PC-9 (cell line): Measurements from ENCODE around the gene BCAR1. TPM values are rescaled to one million over a fixed set of nuclear protein-coding genes. Genes with fewer than 3 reads are reported as not detected.

ENCODE experiments used
- BruUV-seq: library from RNA; stranded (reverse); fragments of 400-500 nt; replicated peaks from 2 replicates; lab custom pipeline; 2021; lab: Mats Ljungman, UMichigan
- CTCF ChIA-PET: fragments of 300-600 bp; sonication (Branson Sonifier 250); formaldehyde crosslinking; loops from one replicate; lab custom pipeline; 2022; ENCODE audit warnings: antibody characterized with exemption; lab: Charles Lee
- POLR2A ChIA-PET: fragments of 300-600 bp; sonication (Branson Sonifier 250); formaldehyde crosslinking; loops from one replicate; lab custom pipeline; 2022; ENCODE audit warnings: antibody characterized with exemption; ENCODE audit not compliant: unreplicated experiment; lab: Charles Lee
- DNase-seq, 2 experiments: peaks; one replicate each; pipeline versions ENCODE4 v3.0.0 to v3.0.0-alpha.2; 2015 to 2022; ENCODE audit warnings: mixed read lengths in 1 of 2
- H2AFZ ChIP-seq: fragments of 200-600 bp; sonication (generic); 2 replicates; pipeline ENCODE4 v1.8.1; 2017; ENCODE audit warnings: antibody characterized with exemption
- H3F3A ChIP-seq: fragments of 200-600 bp; sonication (generic); 2 replicates; pipeline ENCODE4 v1.8.1; 2017; ENCODE audit warnings: antibody characterized with exemption, mild to moderate bottlenecking, low read depth; ENCODE audit not compliant: insufficient read depth
- H3K27ac ChIP-seq: fragments of 200-600 bp; sonication (generic); 2 replicates; pipeline ENCODE4 v1.6.1; 2016; ENCODE audit warnings: mixed run types
- H3K27me3 ChIP-seq: fragments of 200-600 bp; sonication (generic); 2 replicates; pipeline ENCODE4 v1.6.1; 2016; ENCODE audit warnings: low read depth, mixed run types; ENCODE audit not compliant: insufficient read depth
- H3K36me3 ChIP-seq: fragments of 200-600 bp; sonication (generic); 2 replicates; pipeline ENCODE4 v1.6.1; 2016; ENCODE audit warnings: low read depth, mixed run types
- H3K4me1 ChIP-seq: fragments of 200-600 bp; sonication (generic); replicated peaks from 2 replicates; pipeline ENCODE4 v1.6.1; 2016; ENCODE audit warnings: mixed run types; ENCODE audit not compliant: insufficient read depth
- H3K4me2 ChIP-seq: fragments of 200-600 bp; sonication (generic); 2 replicates; pipeline ENCODE4 v1.6.1; 2017; ENCODE audit warnings: mixed run types
- H3K4me3 ChIP-seq: fragments of 200-600 bp; sonication (generic); 2 replicates; pipeline ENCODE4 v1.6.1; 2016; ENCODE audit warnings: mixed run types
- H3K79me2 ChIP-seq: fragments of 200-600 bp; sonication (generic); 2 replicates; pipeline ENCODE4 v1.6.1; 2017; ENCODE audit warnings: low read depth, mixed run types
- H3K9me2 ChIP-seq: fragments of 200-600 bp; sonication (generic); 2 replicates; pipeline ENCODE4 v1.8.1; 2017; ENCODE audit warnings: mild to moderate bottlenecking; ENCODE audit not compliant: insufficient read depth
- H3K9me3 ChIP-seq: fragments of 200-600 bp; sonication (generic); 2 replicates; pipeline ENCODE4 v1.8.1; 2016; ENCODE audit warnings: low read depth; ENCODE audit not compliant: insufficient read depth
- H4K20me1 ChIP-seq: fragments of 200-600 bp; sonication (generic); 2 replicates; pipeline ENCODE4 v1.8.1; 2017; ENCODE audit not compliant: insufficient read depth
- EZH2 ChIP-seq: fragments of 200-600 bp; sonication (generic); IDR thresholded peaks from 2 replicates; pipeline ENCODE4 v1.8.0; 2017; ENCODE audit warnings: antibody characterized with exemption, low read depth
- intact Hi-C: fragments of 100-400 bp; cut with micrococcal nuclease; formaldehyde crosslinking; loops from one replicate; pipeline ENCODE4 v1.10.0; 2022; ENCODE audit not compliant: unreplicated experiment
- total RNA-seq: library from RNA; stranded (reverse); gene quantifications from 2 replicates; pipeline ENCODE4 v1.2.3, GENCODE V29; 2021
- TF ChIP-seq, protein P1 (sequence below): fragments of 200-600 bp; sonication (generic); conservative IDR thresholded peaks from 2 replicates; pipeline ENCODE4 v1.6.1; 2017; ENCODE audit warnings: mixed run types, antibody characterized with exemption, mild to moderate bottlenecking, moderate library complexity

BCAR1 gene
- total RNA-seq, 1 experiment from 2014 or later = 53.9 TPM

DNA sequence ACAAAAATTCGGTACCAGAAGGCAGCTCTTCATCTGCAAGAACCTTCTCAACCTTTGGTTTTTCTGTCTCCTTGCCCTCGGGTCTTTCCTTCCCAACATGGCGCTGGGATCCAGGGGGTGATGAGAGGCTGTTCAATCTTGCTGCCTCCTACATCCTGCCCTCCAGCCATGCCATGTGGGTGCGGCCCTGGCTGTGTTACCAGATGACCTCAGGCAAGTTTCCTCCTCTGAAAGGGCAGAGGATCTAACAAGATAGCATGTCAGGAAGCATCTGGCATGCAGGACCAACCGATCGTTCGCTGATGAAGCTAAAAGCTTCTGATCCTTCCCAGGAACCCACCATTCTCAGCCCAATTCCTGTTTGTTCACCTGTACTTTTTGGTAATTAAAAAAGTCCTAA is 36.8 kb upstream of the BCAR1 start:
- H3K79me2 ChIP-seq = no peaks in the 10 kb centered on the region
- BruUV-seq = no TSS peak
- ChIA-PET CTCF (no interaction called here), POLR2A (no interaction called here)
- no peak overlapping the region for H3K4me2 ChIP-seq
- peaks cover 13% of the 10 kb centered on the region; the same call in 1 of the 2 replicates for H3K4me1 ChIP-seq
- no peaks in the 10 kb centered on the region for H3K27me3 ChIP-seq
- peaks cover 9% of the 10 kb centered on the region; the same call in 1 of the 2 replicates for H3K36me3 ChIP-seq
- no peaks in the 10 kb centered on the region for H3K9me2 ChIP-seq
- no peak overlapping the region for H3K27ac ChIP-seq
- no peak for DNase-seq
- H3K4me3 ChIP-seq = no peak overlapping the region
- intact Hi-C loops = no loop called here
- H3F3A ChIP-seq = no peaks in the 10 kb centered on the region
- no peaks in the 10 kb centered on the region for H4K20me1 ChIP-seq
- H3K9me3 ChIP-seq = no peaks in the 10 kb centered on the region
- no peak for TF ChIP-seq EZH2
- TF ChIP-seq, protein P1, sequence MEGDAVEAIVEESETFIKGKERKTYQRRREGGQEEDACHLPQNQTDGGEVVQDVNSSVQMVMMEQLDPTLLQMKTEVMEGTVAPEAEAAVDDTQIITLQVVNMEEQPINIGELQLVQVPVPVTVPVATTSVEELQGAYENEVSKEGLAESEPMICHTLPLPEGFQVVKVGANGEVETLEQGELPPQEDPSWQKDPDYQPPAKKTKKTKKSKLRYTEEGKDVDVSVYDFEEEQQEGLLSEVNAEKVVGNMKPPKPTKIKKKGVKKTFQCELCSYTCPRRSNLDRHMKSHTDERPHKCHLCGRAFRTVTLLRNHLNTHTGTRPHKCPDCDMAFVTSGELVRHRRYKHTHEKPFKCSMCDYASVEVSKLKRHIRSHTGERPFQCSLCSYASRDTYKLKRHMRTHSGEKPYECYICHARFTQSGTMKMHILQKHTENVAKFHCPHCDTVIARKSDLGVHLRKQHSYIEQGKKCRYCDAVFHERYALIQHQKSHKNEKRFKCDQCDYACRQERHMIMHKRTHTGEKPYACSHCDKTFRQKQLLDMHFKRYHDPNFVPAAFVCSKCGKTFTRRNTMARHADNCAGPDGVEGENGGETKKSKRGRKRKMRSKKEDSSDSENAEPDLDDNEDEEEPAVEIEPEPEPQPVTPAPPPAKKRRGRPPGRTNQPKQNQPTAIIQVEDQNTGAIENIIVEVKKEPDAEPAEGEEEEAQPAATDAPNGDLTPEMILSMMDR = no peak
- H2AFZ ChIP-seq = no peak overlapping the region

DNA sequence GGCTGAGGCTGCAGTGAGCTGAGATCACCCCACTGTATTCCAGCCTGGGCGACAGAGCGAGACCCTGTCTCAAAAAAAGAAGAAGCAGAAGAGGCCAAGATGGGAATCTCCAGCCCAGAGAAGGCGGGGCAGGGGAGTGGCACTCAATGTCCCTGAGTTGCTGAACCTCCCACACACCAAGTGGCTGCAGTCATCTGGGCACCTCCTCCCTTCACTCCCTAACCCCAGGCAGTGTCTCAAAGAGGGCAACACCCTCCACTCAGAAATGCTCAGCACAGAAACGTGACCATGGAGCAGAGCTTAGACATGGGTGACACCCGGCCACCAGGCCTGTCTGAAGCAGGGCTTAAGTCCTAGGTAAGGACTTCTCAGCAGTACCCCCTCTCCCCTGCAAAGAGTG is 36.3 kb upstream of the BCAR1 start:
- ChIA-PET CTCF (no interaction called here), POLR2A (no interaction called here)
- Histone ChIP-seq H3K9me2 (no peaks in the 10 kb centered on the region), H3K4me2 (no peak overlapping the region), H3K27me3 (no peaks in the 10 kb centered on the region), H3K79me2 (no peaks in the 10 kb centered on the region), H3K27ac (no peak overlapping the region), H4K20me1 (no peaks in the 10 kb centered on the region), H3K36me3 (peaks cover 9% of the 10 kb centered on the region; the same call in 1 of the 2 replicates), H3K9me3 (no peaks in the 10 kb centered on the region), H3K4me1 (peaks cover 13% of the 10 kb centered on the region; the same call in 1 of the 2 replicates), H3K4me3 (no peak overlapping the region), H3F3A (no peaks in the 10 kb centered on the region), H2AFZ (no peak overlapping the region)
- DNase-seq = peak in 1 of 2 experiments; percentile 42
- intact Hi-C loops = no loop called here
- TF ChIP-seq EZH2 = no peak
- TF ChIP-seq, protein P1 = no peak
- no TSS peak for BruUV-seq

DNA sequence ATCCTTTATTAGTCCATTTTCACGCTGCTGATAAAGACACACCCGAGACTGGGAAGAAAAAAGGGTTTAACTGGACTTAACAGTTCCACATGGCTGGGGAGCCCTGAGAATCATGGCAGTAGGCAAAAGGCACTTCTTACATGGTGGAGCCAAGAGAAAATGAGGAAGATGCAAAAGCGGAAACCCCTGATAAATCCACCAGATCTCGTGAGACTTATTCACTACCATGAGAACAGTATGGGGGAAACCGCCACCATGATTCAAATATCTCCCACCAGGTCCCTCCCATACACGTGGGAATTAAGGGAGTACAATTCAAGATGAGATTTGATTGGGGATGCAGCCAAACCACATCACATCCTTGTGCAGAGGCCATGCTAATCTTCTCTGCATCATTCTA is 35.0 kb upstream of the BCAR1 start:
- Histone ChIP-seq H2AFZ (no peak overlapping the region), H4K20me1 (no peaks in the 10 kb centered on the region), H3K9me3 (no peaks in the 10 kb centered on the region), H3K9me2 (no peaks in the 10 kb centered on the region), H3K4me2 (no peak overlapping the region), H3K27me3 (no peaks in the 10 kb centered on the region), H3K27ac (no peak overlapping the region), H3K79me2 (no peaks in the 10 kb centered on the region), H3K36me3 (0 out of 2 replicates have a peak, but pooled peaks cover 2% of the 10 kb centered on the region), H3K4me3 (no peak overlapping the region), H3K4me1 (peaks cover 15% of the 10 kb centered on the region), H3F3A (peaks cover 3% of the 10 kb centered on the region; the same call in 1 of the 2 replicates)
- intact Hi-C loops = no loop called here
- POLR2A ChIA-PET = no interaction called here
- TF ChIP-seq EZH2 = no peak
- TF ChIP-seq, protein P1 = no peak
- CTCF ChIA-PET = no interaction called here
- DNase-seq = no peak
- no TSS peak for BruUV-seq
